AG09319 (cell line): ENCODE data around the gene BORCS5.
"Not testable (repeated sequence)": the region's sequence is repeated elsewhere in the genome, so short reads cannot be mapped to it uniquely, and the experiment has no call there.

ENCODE experiments used
- DNase-seq: peaks from one replicate; pipeline ENCODE4 v3.0.0-alpha.2; 2010; ENCODE audit warnings: low read depth; ENCODE audit errors: extremely low read depth
- TF ChIP-seq, protein P1 (sequence below): IDR thresholded peaks from 2 replicates; pipeline ENCODE4 v1.5.1; 2011; ENCODE audit warnings: low read depth, mild to moderate bottlenecking, inconsistent platforms, low read length, moderate library complexity

Gene BORCS5

GRCh38 chr12:12492547-12492946, 135.7 kb downstream of the BORCS5 start:
- DNase-seq: no peak
- TF ChIP-seq, protein P1, sequence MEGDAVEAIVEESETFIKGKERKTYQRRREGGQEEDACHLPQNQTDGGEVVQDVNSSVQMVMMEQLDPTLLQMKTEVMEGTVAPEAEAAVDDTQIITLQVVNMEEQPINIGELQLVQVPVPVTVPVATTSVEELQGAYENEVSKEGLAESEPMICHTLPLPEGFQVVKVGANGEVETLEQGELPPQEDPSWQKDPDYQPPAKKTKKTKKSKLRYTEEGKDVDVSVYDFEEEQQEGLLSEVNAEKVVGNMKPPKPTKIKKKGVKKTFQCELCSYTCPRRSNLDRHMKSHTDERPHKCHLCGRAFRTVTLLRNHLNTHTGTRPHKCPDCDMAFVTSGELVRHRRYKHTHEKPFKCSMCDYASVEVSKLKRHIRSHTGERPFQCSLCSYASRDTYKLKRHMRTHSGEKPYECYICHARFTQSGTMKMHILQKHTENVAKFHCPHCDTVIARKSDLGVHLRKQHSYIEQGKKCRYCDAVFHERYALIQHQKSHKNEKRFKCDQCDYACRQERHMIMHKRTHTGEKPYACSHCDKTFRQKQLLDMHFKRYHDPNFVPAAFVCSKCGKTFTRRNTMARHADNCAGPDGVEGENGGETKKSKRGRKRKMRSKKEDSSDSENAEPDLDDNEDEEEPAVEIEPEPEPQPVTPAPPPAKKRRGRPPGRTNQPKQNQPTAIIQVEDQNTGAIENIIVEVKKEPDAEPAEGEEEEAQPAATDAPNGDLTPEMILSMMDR: no peak

DNA sequence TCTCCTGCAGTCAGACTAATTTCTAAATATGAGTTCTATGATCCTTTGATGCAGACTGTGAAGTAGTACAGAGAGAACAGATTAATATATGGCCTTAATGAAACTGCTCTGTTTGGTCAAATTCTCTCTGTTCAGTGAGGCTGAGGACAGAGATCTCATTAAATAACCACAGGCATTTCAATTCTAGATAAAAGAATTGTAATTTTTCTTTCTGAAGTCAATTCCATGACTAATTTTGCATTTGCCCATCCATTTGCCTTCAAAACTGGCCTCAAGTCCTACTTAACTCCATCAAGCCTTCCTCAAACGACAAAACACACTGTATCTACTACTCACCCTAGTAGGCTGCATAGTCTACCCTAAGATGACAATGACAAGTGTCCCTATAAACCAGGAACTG, 138.7 kb downstream of the BORCS5 start:
- TF ChIP-seq, protein P1: no peak
- no peak for DNase-seq

DNA sequence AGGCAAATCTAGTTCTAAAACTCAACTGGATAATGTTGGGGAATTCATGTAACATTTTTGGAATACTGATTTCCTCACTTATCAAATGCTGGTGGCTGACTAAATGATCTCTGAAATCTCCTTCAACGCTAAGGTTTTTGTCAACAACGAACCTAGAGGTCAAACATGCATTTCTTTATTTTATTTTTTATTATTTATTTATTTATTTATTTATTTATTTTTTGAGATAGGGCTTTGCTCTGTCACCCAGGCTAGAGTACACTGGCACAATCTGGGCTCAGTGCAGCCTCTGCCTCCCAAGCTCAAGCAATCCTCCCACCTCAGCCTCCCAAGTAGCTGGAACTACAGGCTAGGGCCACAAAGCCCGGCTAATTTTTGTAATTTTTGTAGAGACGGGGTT, 141.3 kb downstream of the BORCS5 start:
- no peak for DNase-seq
- TF ChIP-seq, protein P1: no peak

- DNase-seq: no peak
- TF ChIP-seq, protein P1: no peak
These were observed 143.2 kb downstream of the BORCS5 start for GRCh38 chr12:12499909-12500604.

DNA sequence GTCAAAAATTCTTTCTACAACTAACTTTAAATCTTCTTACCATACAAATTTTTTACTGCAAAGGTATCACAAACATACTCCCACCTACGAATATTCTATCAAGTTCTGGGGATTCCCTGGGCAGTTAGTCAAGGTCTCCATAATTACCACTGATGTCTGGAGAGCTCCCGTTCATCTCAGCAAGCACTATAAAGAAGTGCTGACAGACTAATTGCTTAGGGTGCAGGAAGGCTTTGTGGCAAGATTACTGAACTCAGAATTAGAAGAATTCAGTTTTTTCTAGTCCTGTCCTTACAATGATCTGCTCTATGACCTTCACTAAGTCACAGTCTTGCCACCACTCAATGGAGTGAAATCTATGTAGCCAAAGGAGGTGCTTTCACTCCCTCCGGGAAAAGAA, 144.2 kb downstream of the BORCS5 start:
- TF ChIP-seq, protein P1: no peak
- no peak for DNase-seq

DNA sequence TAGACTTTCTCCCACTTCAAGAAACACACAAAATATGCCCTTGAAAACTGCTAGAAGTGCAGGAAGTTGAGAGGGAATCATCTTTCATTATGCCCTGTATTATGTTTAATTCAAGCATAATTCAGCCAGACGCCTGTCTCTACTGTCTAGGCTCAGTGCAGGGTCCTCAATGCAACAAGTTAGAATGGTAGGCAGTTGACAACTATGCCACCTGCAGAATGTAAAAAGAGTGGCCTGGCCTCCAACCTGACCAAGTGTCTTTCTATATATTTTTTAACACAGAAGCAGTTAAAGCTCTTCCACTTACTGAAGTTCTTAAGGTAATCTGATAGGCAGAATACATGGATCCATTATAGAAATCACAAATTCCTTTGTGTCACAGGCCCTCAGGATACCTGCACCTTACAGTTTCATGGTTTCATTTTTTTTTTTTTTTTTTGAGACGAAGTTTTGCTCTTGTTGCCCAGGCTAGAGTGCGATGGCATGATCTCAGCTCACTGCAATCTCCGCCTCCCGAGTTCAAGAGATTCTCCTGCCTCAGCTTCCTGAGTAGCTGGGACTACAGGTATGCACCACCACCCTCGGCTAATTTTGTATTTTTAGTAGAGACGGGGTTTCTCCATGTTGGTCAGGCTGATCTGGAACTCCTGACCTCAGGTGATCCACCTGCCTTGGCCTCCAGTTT, 145.4 kb downstream of the BORCS5 start:
- not testable (repeated sequence) for DNase-seq

DNA sequence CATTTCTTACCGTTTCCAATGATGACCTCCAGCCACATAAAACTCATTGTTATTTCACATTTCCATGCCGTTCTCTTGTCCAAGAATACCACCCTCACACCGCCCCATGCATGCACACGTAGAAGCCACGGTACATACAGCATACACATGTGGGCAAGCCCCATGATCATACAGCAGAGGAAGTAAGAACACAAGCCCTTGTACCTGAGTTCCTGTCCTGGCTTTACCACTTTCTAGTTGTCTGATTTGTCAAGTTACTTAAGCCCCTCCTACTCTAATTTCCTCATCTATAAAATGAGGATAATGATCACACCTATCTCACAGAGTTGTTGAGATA, 145.9 kb downstream of the BORCS5 start:
- no peak for DNase-seq
- TF ChIP-seq, protein P1: no peak
